IMR-90 (cell line): ENCODE data around the gene CHN2. TPM values are rescaled to one million over a fixed set of nuclear protein-coding genes. Genes with fewer than 3 reads are reported as not detected.

ENCODE experiments used
- ATAC-seq: fragments of 200-7000 bp; cut with Tn5 transposase; 2 replicates; pipeline ENCODE4 v1.9.1; 2020; ENCODE audit warnings: low read depth, mild to moderate bottlenecking, moderate library complexity
- BruUV-seq: library from RNA; stranded (reverse); fragments of 400-500 nt; replicated peaks from 2 replicates; lab custom pipeline; 2021; lab: Mats Ljungman, UMichigan
- CTCF ChIA-PET: fragments of 300-600 bp; formaldehyde crosslinking; extraction: SDS; loops from one replicate; lab custom pipeline; 2021; ENCODE audit warnings: antibody characterized with exemption; lab: Yijun Ruan, JAX
- POLR2A ChIA-PET: fragments of 300-600 bp; sonication (Branson Sonifier 250); formaldehyde crosslinking; loops from one replicate; lab custom pipeline; 2022; ENCODE audit warnings: antibody characterized with exemption; ENCODE audit not compliant: unreplicated experiment; lab: Charles Lee
- DNase-seq: peaks from one replicate; pipeline ENCODE4 v3.0.0; 2013
- H2AFZ ChIP-seq: replicated peaks from 2 replicates; pipeline ENCODE3; 2013; ENCODE audit warnings: low read length, mild to moderate bottlenecking; ENCODE audit not compliant: poor library complexity
- H2AK5ac ChIP-seq: 2 replicates; pipeline ENCODE4 v1.6.1; 2013; ENCODE audit warnings: low read depth, low read length, inconsistent platforms
- H2AK9ac ChIP-seq: replicated peaks from 2 replicates; pipeline ENCODE3; 2013; ENCODE audit warnings: mild to moderate bottlenecking, low read depth, low read length, moderate library complexity; ENCODE audit not compliant: poor library complexity
- H2BK120ac ChIP-seq: 2 replicates; pipeline ENCODE4 v1.6.1; 2013; ENCODE audit warnings: low read depth, low read length, inconsistent platforms
- H2BK15ac ChIP-seq: 3 replicates; pipeline ENCODE4 v1.6.1; 2013; ENCODE audit warnings: low read depth, low read length, inconsistent platforms
- H2BK20ac ChIP-seq: 2 replicates; pipeline ENCODE4 v1.6.1; 2013; ENCODE audit warnings: low read depth, mild to moderate bottlenecking, inconsistent platforms, low read length, moderate library complexity
- H2BK5ac ChIP-seq: 2 replicates; pipeline ENCODE4 v1.6.1; 2013; ENCODE audit warnings: mild to moderate bottlenecking, low read depth, low read length, inconsistent platforms; ENCODE audit not compliant: poor library complexity, severe bottlenecking
- H3K14ac ChIP-seq: replicated peaks from 2 replicates; pipeline ENCODE4 v1.6.1; 2013; ENCODE audit warnings: low read depth, low read length, inconsistent platforms
- H3K18ac ChIP-seq: 2 replicates; pipeline ENCODE4 v1.6.1; 2013; ENCODE audit warnings: low read depth, low read length, control low read depth
- H3K23ac ChIP-seq: 2 replicates; pipeline ENCODE4 v1.6.1; 2013; ENCODE audit warnings: low read depth, low read length, inconsistent platforms
- H3K27ac ChIP-seq: 2 replicates; pipeline ENCODE4 v1.5.1; 2013; ENCODE audit warnings: mild to moderate bottlenecking, control low read depth, low read length; ENCODE audit not compliant: insufficient read depth
- H3K27me3 ChIP-seq: 2 replicates; pipeline ENCODE4 v1.6.1; 2013; ENCODE audit warnings: low read length; ENCODE audit not compliant: control insufficient read depth, insufficient read depth
- H3K36me3 ChIP-seq: 2 replicates; pipeline ENCODE4 v1.6.1; 2013; ENCODE audit warnings: low read length, mixed read lengths; ENCODE audit not compliant: control insufficient read depth, insufficient read depth
- H3K4ac ChIP-seq: 2 replicates; pipeline ENCODE4 v1.6.1; 2013; ENCODE audit warnings: low read depth, low read length, inconsistent platforms
- H3K4me1 ChIP-seq: 2 replicates; pipeline ENCODE4 v1.6.1; 2013; ENCODE audit warnings: low read length, mixed read lengths; ENCODE audit not compliant: control insufficient read depth, insufficient read depth
- H3K4me2 ChIP-seq: 2 replicates; pipeline ENCODE4 v1.6.1; 2013; ENCODE audit warnings: low read depth, mild to moderate bottlenecking, control low read depth, low read length, moderate library complexity
- H3K4me3 ChIP-seq: 2 replicates; pipeline ENCODE4 v1.5.1; 2013; ENCODE audit warnings: low read depth, mild to moderate bottlenecking, control low read depth, low read length, moderate library complexity; ENCODE audit not compliant: insufficient read depth
- H3K56ac ChIP-seq: 2 replicates; pipeline ENCODE4 v1.6.1; 2013; ENCODE audit warnings: low read length, inconsistent platforms; ENCODE audit not compliant: insufficient read depth; ENCODE audit errors: extremely low read depth
- H3K79me1 ChIP-seq, 2 experiments: 2 replicates each; pipeline ENCODE4 v1.6.1; 2013; ENCODE audit warnings: low read length in 2 of 2, inconsistent platforms in 1 of 2, low read depth in 1 of 2
- H3K9ac ChIP-seq: 2 replicates; pipeline ENCODE4 v1.6.1; 2013; ENCODE audit warnings: low read depth, low read length, control low read depth
- H3K9me1 ChIP-seq: 2 replicates; pipeline ENCODE4 v1.6.1; 2013; ENCODE audit warnings: low read length, inconsistent platforms; ENCODE audit not compliant: insufficient read depth
- H3K9me3 ChIP-seq: 2 replicates; pipeline ENCODE4 v1.6.1; 2013; ENCODE audit warnings: low read length; ENCODE audit not compliant: control insufficient read depth, insufficient read depth
- H4K20me1 ChIP-seq: 2 replicates; pipeline ENCODE4 v1.6.1; 2013; ENCODE audit warnings: low read length, inconsistent platforms; ENCODE audit not compliant: insufficient read depth
- H4K5ac ChIP-seq: 2 replicates; pipeline ENCODE4 v1.6.1; 2013; ENCODE audit warnings: mild to moderate bottlenecking, low read depth, low read length, control low read depth
- H4K8ac ChIP-seq, 2 experiments: 2 replicates each; pipeline ENCODE4 v1.6.1; 2013; ENCODE audit warnings: low read depth in 2 of 2, low read length in 2 of 2, control low read depth in 1 of 2, inconsistent platforms in 1 of 2
- H4K91ac ChIP-seq: 2 replicates; pipeline ENCODE4 v1.6.1; 2013; ENCODE audit warnings: low read depth, low read length, inconsistent platforms; ENCODE audit not compliant: insufficient read depth
- MAZ ChIP-seq: IDR thresholded peaks from 2 replicates; pipeline ENCODE4 v1.6.1; 2012; ENCODE audit warnings: low read depth, mild to moderate bottlenecking, low read length, improper control_type of control experiment, moderate library complexity, borderline replicate concordance
- MXI1 ChIP-seq: IDR thresholded peaks from 2 replicates; pipeline ENCODE4 v1.6.1; 2012; ENCODE audit warnings: low read depth, mild to moderate bottlenecking, low read length, moderate library complexity, borderline replicate concordance
- NFE2L2 ChIP-seq: fragments of 150-350 bp; IDR thresholded peaks from 2 replicates; pipeline ENCODE4 v1.6.1; 2016; ENCODE audit warnings: low read depth, mild to moderate bottlenecking, low read length
- RFX5 ChIP-seq: IDR thresholded peaks from 2 replicates; pipeline ENCODE4 v1.8.0; 2012; ENCODE audit warnings: low read depth, mild to moderate bottlenecking, low read length, moderate library complexity
- SMC3 ChIP-seq: fragments of 150-350 bp; IDR thresholded peaks from 2 replicates; pipeline ENCODE4 v1.6.1; 2016; ENCODE audit warnings: low read depth, mild to moderate bottlenecking, antibody characterized with exemption, low read length, moderate library complexity
- WGBS, 2 experiments: methylation state at CpG; one replicate each; pipeline versions ENCODE4 v1.1.5 to v1.1.7; 2013; ENCODE audit warnings: missing lambda C conversion rate in 2 of 2; ENCODE audit not compliant: insufficient read length in 1 of 2; ENCODE audit errors: extremely low coverage in 2 of 2; 5-methylcytosine and 5-hydroxymethylcytosine counted together
- dilution Hi-C: fragments of 300-500 bp; cut with HindIII; formaldehyde crosslinking; loops from one replicate; pipeline ENCODE4 v1.14.3; 2018; ENCODE audit warnings: low sequenced_read_pairs; ENCODE audit not compliant: unreplicated experiment
- in situ Hi-C: fragments of 300-500 bp; cut with MboI; formaldehyde crosslinking; loops from 3 replicates; pipeline ENCODE4 v1.14.3; 2019; ENCODE audit warnings: low sequenced_read_pairs, inconsistent platforms, mixed read lengths
- intact Hi-C: fragments of 100-400 bp; cut with micrococcal nuclease; formaldehyde crosslinking; loops from 2 replicates; pipeline ENCODE4 v1.10.0; 2022
- polyA plus RNA-seq, 3 experiments: library from polyadenylated mRNA; depleted of rRNA; stranded (reverse); fragments of >200 nt; gene quantifications; 2 replicates each; pipeline ENCODE4 v1.2.3, GENCODE V29; 2012; ENCODE audit warnings: low replicate concordance in 1 of 3
- total RNA-seq: library from RNA; depleted of rRNA; stranded (reverse); fragments of >200 nt; gene quantifications from 2 replicates; pipeline ENCODE4 v1.2.3, GENCODE V29; 2012

CHN2 gene
- total and polyA plus RNA-seq, 2 of the 4 experiments (the other 2 are of a cell fraction) = not detected

- ATAC-seq = no peak
- BruUV-seq = no TSS peak
- H3K27me3 ChIP-seq = peaks cover 2% of the 10 kb centered on the region; the same call in 1 of the 2 replicates
- no peak overlapping the region for H3K4ac ChIP-seq
- no peak overlapping the region for H4K8ac ChIP-seq
- H3K9ac ChIP-seq = no peak overlapping the region
- CTCF ChIA-PET = no interaction called here
- no peak overlapping the region for H3K18ac ChIP-seq
- TF ChIP-seq NFE2L2 (no peak), SMC3 (no peak), MXI1 (no peak), MAZ (no peak), RFX5 (no peak)
- no peak for DNase-seq
- H3K14ac ChIP-seq = no peak overlapping the region
- H2AFZ ChIP-seq = no peak overlapping the region
- H4K20me1 ChIP-seq = no peaks in the 10 kb centered on the region
- no peaks in the 10 kb centered on the region for H3K9me1 ChIP-seq
- H4K5ac ChIP-seq = no peak overlapping the region
- H3K4me3 ChIP-seq = no peak overlapping the region
- no peak overlapping the region for H2AK9ac ChIP-seq
- intact Hi-C loops = loop anchor here (10.0 kb wide), 1 partner anchor 1022 kb away; no protein-coding TSS in a partner anchor
- dilution Hi-C loops = no loop called here
- H3K27ac ChIP-seq = no peak overlapping the region
- POLR2A ChIA-PET = no interaction called here
- H2BK20ac ChIP-seq = no peak overlapping the region
- H3K36me3 ChIP-seq = no peaks in the 10 kb centered on the region
- in situ Hi-C loops = loop anchor here (5.0 to 10.0 kb wide), 2 partner anchors 302 to 479 kb away; no protein-coding TSS in a partner anchor
- H4K91ac ChIP-seq = no peak overlapping the region
- H3K4me1 ChIP-seq = no peaks in the 10 kb centered on the region
- no peak overlapping the region for H2AK5ac ChIP-seq
- no peaks in the 10 kb centered on the region for H3K79me1 ChIP-seq
- no peaks in the 10 kb centered on the region for H3K9me3 ChIP-seq
- no peak overlapping the region for H2BK5ac ChIP-seq
- WGBS, 2 experiments = no CpG with 5 or more reads among the region's 6 CpGs
- no peak overlapping the region for H2BK120ac ChIP-seq
- no peak overlapping the region for H3K56ac ChIP-seq
- H2BK15ac ChIP-seq = no peak overlapping the region
- no peak overlapping the region for H3K4me2 ChIP-seq
- no peak overlapping the region for H3K23ac ChIP-seq
These were observed 211.8 kb downstream of the CHN2 start for GRCh38 chr7:29406366-29406765.
